H1 (cell line): ENCODE data around the gene FAM120A. TPM values are rescaled to one million over a fixed set of nuclear protein-coding genes. Genes with fewer than 3 reads are reported as not detected.

Source experiments
- CTCF ChIA-PET: fragments of 300-600 bp; sonication (Branson Sonifier 250); formaldehyde crosslinking; loops from one replicate; lab custom pipeline; 2021; ENCODE audit not compliant: partially characterized antibody; lab: Charles Lee
- POLR2A ChIA-PET: fragments of 300-600 bp; sonication (Branson Sonifier 250); formaldehyde crosslinking; loops from one replicate; lab custom pipeline; 2021; ENCODE audit warnings: inconsistent platforms; ENCODE audit not compliant: partially characterized antibody; lab: Charles Lee
- DNase-seq, 2 experiments: peaks; one replicate each; pipeline versions ENCODE4 v3.0.0 to v3.0.0-alpha.2; 2010 to 2022; ENCODE audit warnings: low spot score in 2 of 2, low read depth in 1 of 2, mixed read lengths in 1 of 2
- FAIRE-seq: peaks from 2 replicates; lab custom pipeline; 2011; peaks lifted over from hg19 to GRCh38; lab: Jason Lieb, UNC
- H2AFZ ChIP-seq: 2 replicates; pipeline ENCODE4 v1.8.1; 2012; ENCODE audit warnings: low read length, inconsistent platforms
- H2AK5ac ChIP-seq: 2 replicates; pipeline ENCODE4 v1.6.1; 2013; ENCODE audit warnings: low read depth, low read length
- H2BK120ac ChIP-seq: replicated peaks from 2 replicates; pipeline ENCODE3; 2013; ENCODE audit warnings: low read depth, low read length, inconsistent platforms
- H2BK12ac ChIP-seq: 2 replicates; pipeline ENCODE4 v1.6.1; 2013; ENCODE audit warnings: low read depth, low read length
- H2BK15ac ChIP-seq: 2 replicates; pipeline ENCODE4 v1.6.1; 2013; ENCODE audit warnings: low read length
- H2BK20ac ChIP-seq: 2 replicates; pipeline ENCODE4 v1.6.1; 2013; ENCODE audit warnings: low read length
- H2BK5ac ChIP-seq: 2 replicates; pipeline ENCODE4 v1.6.1; 2013; ENCODE audit warnings: low read depth, low read length
- H3K14ac ChIP-seq: 2 replicates; pipeline ENCODE4 v1.6.1; 2013; ENCODE audit warnings: inconsistent platforms; ENCODE audit not compliant: insufficient read length
- H3K18ac ChIP-seq: 2 replicates; pipeline ENCODE4 v1.6.1; 2013; ENCODE audit warnings: low read length; ENCODE audit errors: extremely low read depth
- H3K23ac ChIP-seq: 2 replicates; pipeline ENCODE4 v1.6.1; 2013; ENCODE audit warnings: inconsistent platforms; ENCODE audit not compliant: insufficient read length
- H3K23me2 ChIP-seq: 2 replicates; pipeline ENCODE4 v1.6.1; 2013; ENCODE audit warnings: low read depth, low read length
- H3K27ac ChIP-seq: 2 replicates; pipeline ENCODE4 v1.6.1; 2011; ENCODE audit warnings: low read depth, low read length, inconsistent platforms
- H3K27me3 ChIP-seq, 4 experiments: replicated peaks in 1 of 4; 1 replicate in 1 of 4; 2 replicates in 3 of 4; pipeline versions ENCODE4 v1.6.1 to v1.8.1; 2011 to 2013; ENCODE audit warnings: low read length in 3 of 4, mild to moderate bottlenecking in 3 of 4, inconsistent platforms in 2 of 4, mixed read lengths in 2 of 4, moderate library complexity in 1 of 4; ENCODE audit not compliant: control insufficient read depth in 3 of 4, insufficient read depth in 3 of 4; ENCODE audit errors: extremely low read depth in 1 of 4
- H3K36me3 ChIP-seq, 4 experiments: 2 replicates each; pipeline versions ENCODE4 v1.6.1 to v1.8.1; 2011 to 2013; ENCODE audit warnings: mild to moderate bottlenecking in 4 of 4, low read length in 3 of 4, moderate library complexity in 2 of 4, control low read depth in 1 of 4, inconsistent platforms in 1 of 4; ENCODE audit not compliant: insufficient read depth in 4 of 4, control insufficient read depth in 2 of 4
- H3K4ac ChIP-seq: replicated peaks from 2 replicates; pipeline ENCODE3; 2013; ENCODE audit warnings: low read length, low read depth, mixed read lengths, inconsistent platforms; ENCODE audit not compliant: insufficient read length
- H3K4me1 ChIP-seq, 4 experiments: replicated peaks in 1 of 4; 1 replicate in 1 of 4; 2 replicates in 3 of 4; pipeline versions ENCODE4 v1.6.1 to v1.8.1; 2011 to 2013; ENCODE audit warnings: low read length in 3 of 4, inconsistent platforms in 2 of 4, mixed read lengths in 1 of 4; ENCODE audit not compliant: insufficient read depth in 4 of 4, control insufficient read depth in 3 of 4
- H3K4me2 ChIP-seq, 2 experiments: 2 replicates each; pipeline versions ENCODE4 v1.6.1 to v1.8.1; 2011 to 2013; ENCODE audit warnings: low read depth in 2 of 2, low read length in 2 of 2, control low read depth in 1 of 2, inconsistent platforms in 1 of 2, mild to moderate bottlenecking in 1 of 2; ENCODE audit not compliant: insufficient read depth in 1 of 2
- H3K4me3 ChIP-seq, 4 experiments: fragments of 200-600, 300-600 bp in 1 of 4; sonication (generic), shearing (Covaris generic), sonication (Bioruptor Twin) in 1 of 4; 2 replicates each; pipeline versions ENCODE4 v1.5.1 to v1.8.1; 2011 to 2016; ENCODE audit warnings: low read length in 4 of 4, low read depth in 3 of 4, control low read depth in 2 of 4, inconsistent platforms in 2 of 4, mild to moderate bottlenecking in 2 of 4, mixed read lengths in 1 of 4, moderate library complexity in 1 of 4; ENCODE audit not compliant: insufficient read depth in 2 of 4; ENCODE audit errors: extremely low read depth in 1 of 4
- H3K56ac ChIP-seq: replicated peaks from 2 replicates; pipeline ENCODE3; 2013; ENCODE audit warnings: low read depth, mild to moderate bottlenecking, mixed read lengths, low read length, inconsistent platforms; ENCODE audit not compliant: insufficient read length
- H3K79me1 ChIP-seq: 2 replicates; pipeline ENCODE4 v1.6.1; 2013; ENCODE audit warnings: low read depth, low read length, control low read depth
- H3K79me2 ChIP-seq, 2 experiments: 2 replicates each; pipeline versions ENCODE4 v1.6.1 to v1.8.1; 2012 to 2013; ENCODE audit warnings: low read length in 2 of 2, mild to moderate bottlenecking in 2 of 2, inconsistent platforms in 1 of 2; ENCODE audit not compliant: insufficient read depth in 2 of 2, control insufficient read depth in 1 of 2
- H3K9ac ChIP-seq, 4 experiments: replicated peaks in 1 of 4; 1 replicate in 1 of 4; 2 replicates in 3 of 4; pipeline versions ENCODE4 v1.6.1 to v1.8.1; 2011 to 2013; ENCODE audit warnings: low read depth in 3 of 4, low read length in 3 of 4, control low read depth in 2 of 4, mild to moderate bottlenecking in 2 of 4, moderate library complexity in 2 of 4, inconsistent platforms in 1 of 4; ENCODE audit errors: extremely low read depth in 1 of 4
- H3K9me3 ChIP-seq, 2 experiments: 2 replicates each; pipeline versions ENCODE4 v1.6.1 to v1.8.1; 2012 to 2013; ENCODE audit warnings: mild to moderate bottlenecking in 2 of 2, moderate library complexity in 2 of 2, control low read depth in 1 of 2, inconsistent platforms in 1 of 2, low read depth in 1 of 2, low read length in 1 of 2, mixed read lengths in 1 of 2; ENCODE audit not compliant: insufficient read depth in 2 of 2
- H4K20me1 ChIP-seq, 2 experiments: replicated peaks in 1 of 2; 2 replicates each; pipeline versions ENCODE3 to v1.8.1; 2011 to 2013; ENCODE audit warnings: inconsistent platforms in 2 of 2, low read length in 2 of 2, mild to moderate bottlenecking in 1 of 2; ENCODE audit not compliant: insufficient read depth in 2 of 2, control insufficient read depth in 1 of 2
- H4K5ac ChIP-seq: 2 replicates; pipeline ENCODE4 v1.6.1; 2013; ENCODE audit warnings: low read length, low read depth, mixed read lengths, inconsistent platforms; ENCODE audit not compliant: insufficient read length
- H4K8ac ChIP-seq: 2 replicates; pipeline ENCODE4 v1.8.0; 2013; ENCODE audit warnings: mild to moderate bottlenecking, moderate library complexity, low read length, inconsistent platforms; ENCODE audit not compliant: insufficient read depth; ENCODE audit errors: extremely low read depth
- H4K91ac ChIP-seq: replicated peaks from 2 replicates; pipeline ENCODE3; 2013; ENCODE audit warnings: low read length, mixed read lengths, inconsistent platforms; ENCODE audit not compliant: insufficient read length
- ASH2L ChIP-seq: fragments of 200-600, 300-600 bp; sonication (generic); IDR thresholded peaks from one replicate; pipeline ENCODE4 v1.7.1; 2017; ENCODE audit warnings: low read length
- E2F6 ChIP-seq: IDR thresholded peaks from 2 replicates; pipeline ENCODE4 v1.6.1; 2012; ENCODE audit warnings: inconsistent platforms
- EP300 ChIP-seq, 2 experiments: IDR thresholded peaks; 1 replicate in 1 of 2; 2 replicates in 1 of 2; pipeline ENCODE4 v1.6.1; 2011 to 2012; ENCODE audit warnings: low read depth in 2 of 2, low read length in 2 of 2, mild to moderate bottlenecking in 2 of 2, borderline replicate concordance in 1 of 2, inconsistent platforms in 1 of 2, moderate library complexity in 1 of 2
- EZH2 ChIP-seq: fragments of 200-600 bp; sonication (generic); IDR thresholded peaks from 2 replicates; pipeline ENCODE4 v1.7.1; 2012; ENCODE audit warnings: low read depth, mild to moderate bottlenecking, moderate library complexity, low read length, inconsistent platforms; ENCODE audit not compliant: severe bottlenecking
- JUN ChIP-seq: IDR thresholded peaks from 2 replicates; pipeline ENCODE4 v1.6.1; 2011; ENCODE audit warnings: low read depth, mild to moderate bottlenecking, improper control_type of control experiment, low read length
- KDM4A ChIP-seq: IDR thresholded peaks from one replicate; pipeline ENCODE4 v1.7.1; 2012; ENCODE audit warnings: low read depth, mild to moderate bottlenecking, moderate library complexity, low read length, inconsistent platforms; ENCODE audit not compliant: severe bottlenecking
- RAD21 ChIP-seq, 2 experiments: IDR thresholded peaks in 1 of 2; conservative IDR thresholded peaks in 1 of 2; 2 replicates each; pipeline ENCODE4 v1.6.1; 2011; ENCODE audit warnings: low read depth in 2 of 2, low read length in 2 of 2, improper control_type of control experiment in 1 of 2, inconsistent platforms in 1 of 2, mild to moderate bottlenecking in 1 of 2, moderate library complexity in 1 of 2
- SIN3A ChIP-seq, 2 experiments: IDR thresholded peaks in 1 of 2; conservative IDR thresholded peaks in 1 of 2; 2 replicates each; pipeline ENCODE4 v1.6.1; 2011 to 2012; ENCODE audit warnings: low read length in 2 of 2, improper control_type of control experiment in 1 of 2, low read depth in 1 of 2, mild to moderate bottlenecking in 1 of 2
- WGBS, 2 experiments: shearing (Covaris generic) in 1 of 2; methylation state at CpG; one replicate each; pipeline versions ENCODE4 v1.1.6 to v1.1.7; 2013 to 2015; ENCODE audit warnings: low lambda C conversion rate in 2 of 2, mixed read lengths in 2 of 2, inconsistent platforms in 1 of 2, low coverage in 1 of 2, missing lambda C conversion rate in 1 of 2; ENCODE audit not compliant: insufficient replicate concordance in 2 of 2, insufficient coverage in 1 of 2, insufficient read length in 1 of 2; ENCODE audit errors: extremely low coverage in 1 of 2, missing lambda C conversion rate in 1 of 2; 5-methylcytosine and 5-hydroxymethylcytosine counted together
- polyA plus RNA-seq, 7 experiments: library from polyadenylated mRNA; depleted of rRNA in 3 of 7; stranded (reverse) in 5 of 7; unstranded in 2 of 7; fragments of >200 nt in 5 of 7; fragments of 200-250 nt in 2 of 7; gene quantifications; 1 replicate in 5 of 7; 2 replicates in 1 of 7; 4 replicates in 1 of 7; pipeline versions ENCODE4 v1.2.1 to v1.2.3, GENCODE V29; 2011 to 2013; ENCODE audit warnings: missing spikeins in 2 of 7, mixed read lengths in 2 of 7
- total RNA-seq: library from RNA; stranded (reverse); fragmentation: NEBNext Ultra II Directional; extraction: Animal tissue kit (Norgen Biotek cat#: 25700); gene quantifications from 2 replicates; pipeline ENCODE4 v1.2.1, GENCODE V29; 2021

FAM120A gene
- total and polyA plus RNA-seq, 2 of the 8 experiments (the other 6 are each of a cell fraction or from before 2014, with no cell fraction given), result 24.9 to 54.7 TPM

- DNase-seq, result no peak
- Histone ChIP-seq H3K23me2 (peaks cover 2% of the 10 kb centered on the region; the same call in 1 of the 2 replicates), H3K79me2 (peaks cover 0 to 47% of the 10 kb centered on the region in 2 experiments; a peak in 2 of 4 replicates)
Observed at GRCh38 chr9:93580654-93581380, 129.3 kb downstream of the FAM120A start.

More at GRCh38 chr9:93580654-93581380, 129.3 kb downstream of the FAM120A start:
- Histone ChIP-seq H2BK5ac (0 out of 2 replicates have a peak overlapping the region, but pooled peaks have one; percentile 35), H4K91ac (no peak overlapping the region), H3K9me3 (no peaks in the 10 kb centered on the region), H2BK15ac (no peak overlapping the region), H2AFZ (no peak overlapping the region), H2BK20ac (no peak overlapping the region), H3K4me3 (no peak overlapping the region), H3K4me1 (peaks cover 0 to 14% (median 5%) of the 10 kb centered on the region in 4 experiments; a peak in 6 of 7 replicates), H3K4ac (no peak overlapping the region), H3K18ac (no peak overlapping the region; the same call in 1 of the 2 replicates), H3K79me1 (peaks cover 19% of the 10 kb centered on the region), H4K8ac (no peak overlapping the region), H3K23ac (no peak overlapping the region), H2BK12ac (no peak overlapping the region), H3K36me3 (no peaks in the 10 kb centered on the region), H4K20me1 (peaks cover 7 to 8% of the 10 kb centered on the region in 2 experiments), H2AK5ac (0 out of 2 replicates have a peak overlapping the region, but pooled peaks have one; percentile 24), H2BK120ac (no peak overlapping the region), H3K14ac (no peak overlapping the region), H3K56ac (no peak overlapping the region), H3K27ac (no peak overlapping the region), H3K9ac (no peak overlapping the region), H4K5ac (no peak overlapping the region), H3K27me3 (peaks cover 0 to 6% (median 3%) of the 10 kb centered on the region in 4 experiments; a peak in 5 of 7 replicates), H3K4me2 (no peak overlapping the region)
- CTCF ChIA-PET, result interaction anchor here (0.7 to 2.0 kb wide), 6 partner anchors 9 to 65 kb away, joined by 3 to 10 read pairs (median 4); no protein-coding TSS in a partner anchor
- no peak for FAIRE-seq
- no peak for TF ChIP-seq SIN3A (conservative IDR thresholded peaks at IDR 0.05 in 1 of 2, IDR thresholded peaks at IDR 0.05 in 1 of 2; ENCODE audit: low read depth in 1 of 2, low read length in 2 of 2)
- no peak for TF ChIP-seq KDM4A
- no peak for TF ChIP-seq EP300 (IDR thresholded peaks at IDR 0.05; ENCODE audit: borderline replicate concordance in 1 of 2, low read depth in 2 of 2, low read length in 2 of 2)
- peak in 1 of 2 experiments; percentile 42; a peak in 2 of 4 replicates for TF ChIP-seq RAD21 (IDR thresholded peaks at IDR 0.05 in 1 of 2, conservative IDR thresholded peaks at IDR 0.05 in 1 of 2; ENCODE audit: low read depth in 2 of 2, low read length in 2 of 2)
- no peak for TF ChIP-seq EZH2
- no peak for TF ChIP-seq ASH2L
- no peak for TF ChIP-seq JUN
- TF ChIP-seq E2F6, result no peak
- 80% methylated on average over 10 of the region's 10 CpGs; no CpG with 5 or more reads in 1 of the 2 experiments for WGBS, 2 experiments
- POLR2A ChIA-PET, result interaction anchor here (0.6 to 1.4 kb wide), 5 partner anchors 10 to 84 kb away, joined by 3 read pairs; no protein-coding TSS in a partner anchor
